HepG2 (cell line): ENCODE data around the gene NKPD1. TPM values are rescaled to one million over a fixed set of nuclear protein-coding genes. Genes with fewer than 3 reads are reported as not detected.

ENCODE experiments used
- EED ChIP-seq: sonication (generic); formaldehyde crosslinking; IDR thresholded peaks from 2 replicates; pipeline ENCODE4 v1.5.0; 2020; ENCODE audit warnings: mild to moderate bottlenecking, missing genetic modification reagents
- ELF3 ChIP-seq: IDR thresholded peaks from 2 replicates; pipeline ENCODE4 v1.6.1; 2016; ENCODE audit warnings: missing genetic modification reagents, missing compliant biosample characterization
- ESRRA ChIP-seq: sonication (generic); formaldehyde crosslinking; IDR thresholded peaks from 2 replicates; pipeline ENCODE4 v1.5.1; 2020; ENCODE audit warnings: mild to moderate bottlenecking, low read depth, missing genetic modification reagents
- GATAD1 ChIP-seq: IDR thresholded peaks from 2 replicates; pipeline ENCODE4 v1.6.1; 2016; ENCODE audit warnings: missing genetic modification reagents, missing compliant biosample characterization
- HMGXB4 ChIP-seq, 2 experiments: sonication (generic) in 1 of 2; formaldehyde crosslinking in 1 of 2; IDR thresholded peaks; 2 replicates each; pipeline versions ENCODE4 v1.4.0 to v1.6.1; 2018 to 2020; ENCODE audit warnings: missing genetic modification reagents in 2 of 2, borderline replicate concordance in 1 of 2, low read depth in 1 of 2, mild to moderate bottlenecking in 1 of 2, missing biosample characterization in 1 of 2
- PAF1 ChIP-seq: IDR thresholded peaks from 2 replicates; pipeline ENCODE4 v1.6.1; 2016; ENCODE audit warnings: missing genetic modification reagents, missing compliant biosample characterization
- PCBP1 ChIP-seq: fragments of 200-400 bp; formaldehyde crosslinking; IDR thresholded peaks from 2 replicates; pipeline ENCODE4 v1.6.1; 2017; ENCODE audit warnings: mild to moderate bottlenecking, low read depth, low read length, borderline replicate concordance
- POLR2AphosphoS5 ChIP-seq: IDR thresholded peaks from 2 replicates; pipeline ENCODE4 v1.6.1; 2012; ENCODE audit warnings: low read depth, low read length
- RBAK ChIP-seq: sonication (generic); formaldehyde crosslinking; IDR thresholded peaks from 2 replicates; pipeline ENCODE4 v1.5.1; 2020; ENCODE audit warnings: mild to moderate bottlenecking, missing genetic modification reagents
- RORA ChIP-seq: sonication (generic); formaldehyde crosslinking; IDR thresholded peaks from 2 replicates; pipeline ENCODE4 v1.5.0; 2020; ENCODE audit warnings: mild to moderate bottlenecking, missing genetic modification reagents, moderate library complexity
- SAFB2 ChIP-seq: sonication (generic); formaldehyde crosslinking; IDR thresholded peaks from 2 replicates; pipeline ENCODE4 v1.5.1; 2020; ENCODE audit warnings: missing genetic modification reagents, low read depth, mild to moderate bottlenecking, borderline replicate concordance
- SIX4 ChIP-seq: sonication (generic); formaldehyde crosslinking; IDR thresholded peaks from 2 replicates; pipeline ENCODE4 v1.4.0; 2020; ENCODE audit warnings: missing genetic modification reagents
- SMAD9 ChIP-seq: sonication (generic); formaldehyde crosslinking; IDR thresholded peaks from 2 replicates; pipeline ENCODE4 v1.5.1; 2020; ENCODE audit warnings: mild to moderate bottlenecking, missing genetic modification reagents
- SP140L ChIP-seq: sonication (generic); formaldehyde crosslinking; IDR thresholded peaks from 2 replicates; pipeline ENCODE4 v1.4.0; 2020; ENCODE audit warnings: missing genetic modification reagents, borderline replicate concordance
- TEF ChIP-seq: sonication (generic); formaldehyde crosslinking; IDR thresholded peaks from 2 replicates; pipeline ENCODE4 v1.5.0; 2020; ENCODE audit warnings: missing genetic modification reagents
- THRA ChIP-seq: sonication (generic); formaldehyde crosslinking; IDR thresholded peaks from 2 replicates; pipeline ENCODE4 v1.4.0; 2020; ENCODE audit warnings: missing genetic modification reagents, borderline replicate concordance
- TP53 ChIP-seq: sonication (generic); formaldehyde crosslinking; conservative IDR thresholded peaks from 2 replicates; pipeline ENCODE4 v1.4.0; 2020; ENCODE audit warnings: missing genetic modification reagents
- XRCC5 ChIP-seq: fragments of 200-400 bp; formaldehyde crosslinking; optimal IDR thresholded peaks from 2 replicates; pipeline ENCODE3; 2017; ENCODE audit warnings: mild to moderate bottlenecking, low read length
- ZNF18 ChIP-seq: sonication (generic); formaldehyde crosslinking; IDR thresholded peaks from 2 replicates; pipeline ENCODE4 v1.8.0; 2022; ENCODE audit warnings: mild to moderate bottlenecking, missing genetic modification reagents; ENCODE audit not compliant: insufficient replicate concordance
- ZNF230 ChIP-seq: sonication (generic); formaldehyde crosslinking; IDR thresholded peaks from 2 replicates; pipeline ENCODE4 v1.4.0; 2020; ENCODE audit warnings: mild to moderate bottlenecking, missing genetic modification reagents
- ZNF362 ChIP-seq: sonication (generic); formaldehyde crosslinking; IDR thresholded peaks from 2 replicates; pipeline ENCODE4 v1.4.0; 2020; ENCODE audit warnings: missing genetic modification reagents, mild to moderate bottlenecking, borderline replicate concordance
- ZSCAN20 ChIP-seq: sonication (generic); formaldehyde crosslinking; IDR thresholded peaks from 2 replicates; pipeline ENCODE4 v1.4.0; 2020; ENCODE audit warnings: missing genetic modification reagents, mild to moderate bottlenecking, borderline replicate concordance
- polyA plus RNA-seq, 8 experiments: library from polyadenylated mRNA; depleted of rRNA in 3 of 8; stranded (reverse) in 7 of 8; unstranded in 1 of 8; fragments of >200 nt; fragmentation: Illumina TruSeq in 4 of 8; extraction: Trizol in 4 of 8; gene quantifications; 2 replicates each; pipeline versions ENCODE4 v1.2.1 to v1.2.3, GENCODE V29; 2011 to 2016; ENCODE audit warnings: low read depth in 4 of 8, missing spikeins in 1 of 8, mixed read lengths in 1 of 8; ENCODE audit not compliant: insufficient read depth in 1 of 8
- total RNA-seq, 5 experiments: library from RNA; depleted of rRNA; stranded (reverse); fragments of >200 nt; fragmentation: Illumina TruSeq; extraction: Trizol; gene quantifications; 2 replicates each; pipeline ENCODE4 v1.2.3, GENCODE V29; 2016; ENCODE audit warnings: low read depth in 1 of 5

NKPD1 gene
- total and polyA plus RNA-seq, 2 of the 13 experiments (the other 11 are each of a cell fraction or from before 2014, with no cell fraction given) = 0.03 TPM; not detected in 1

GRCh38 chr19:45130888-45131615, 29.7 kb downstream of the NKPD1 start (continued):
- TF ChIP-seq HMGXB4 (CRISPR knock-in tag; IDR thresholded peaks at IDR 0.05; ENCODE audit: borderline replicate concordance in 1 of 2, low read depth in 1 of 2) (peak in 1 of 2 experiments; percentile 46; a peak in 1 of 4 replicates), PAF1 (CRISPR knock-in tag) (no peak), EED (CRISPR knock-in tag) (no peak), ESRRA (CRISPR knock-in tag) (no peak), GATAD1 (CRISPR knock-in tag) (0 out of 2 replicates have a peak, but pooled peaks have one; percentile 35), ZNF362 (CRISPR knock-in tag) (0 out of 2 replicates have a peak, but pooled peaks have one; percentile 15), RBAK (no peak), RORA (CRISPR knock-in tag) (no peak), ELF3 (CRISPR knock-in tag) (0 out of 2 replicates have a peak, but pooled peaks have one; percentile 17), POLR2AphosphoS5 (no peak), PCBP1 (peak; percentile 75; the same call in 1 of the 2 replicates), ZNF18 (CRISPR knock-in tag) (no peak), ZNF230 (CRISPR knock-in tag) (no peak), TP53 (CRISPR knock-in tag) (no peak), ZSCAN20 (no peak), TEF (CRISPR knock-in tag) (no peak), SAFB2 (CRISPR knock-in tag) (no peak), THRA (0 out of 2 replicates have a peak, but pooled peaks have one; percentile 47), SP140L (CRISPR knock-in tag) (no peak), SIX4 (CRISPR knock-in tag) (peak; percentile 64; the same call in 1 of the 2 replicates), SMAD9 (CRISPR knock-in tag) (no peak), XRCC5 (peak; percentile 65)
